HG03439 (cell line): ENCODE results near the gene MRPS16.

Source experiments
- ATAC-seq: cut with Tn5 transposase; IDR thresholded peaks from one replicate; pipeline ENCODE4 v1.9.1; 2021; ENCODE audit warnings: mild to moderate bottlenecking, moderate library complexity; ENCODE audit not compliant: unreplicated experiment

Gene MRPS16

DNA sequence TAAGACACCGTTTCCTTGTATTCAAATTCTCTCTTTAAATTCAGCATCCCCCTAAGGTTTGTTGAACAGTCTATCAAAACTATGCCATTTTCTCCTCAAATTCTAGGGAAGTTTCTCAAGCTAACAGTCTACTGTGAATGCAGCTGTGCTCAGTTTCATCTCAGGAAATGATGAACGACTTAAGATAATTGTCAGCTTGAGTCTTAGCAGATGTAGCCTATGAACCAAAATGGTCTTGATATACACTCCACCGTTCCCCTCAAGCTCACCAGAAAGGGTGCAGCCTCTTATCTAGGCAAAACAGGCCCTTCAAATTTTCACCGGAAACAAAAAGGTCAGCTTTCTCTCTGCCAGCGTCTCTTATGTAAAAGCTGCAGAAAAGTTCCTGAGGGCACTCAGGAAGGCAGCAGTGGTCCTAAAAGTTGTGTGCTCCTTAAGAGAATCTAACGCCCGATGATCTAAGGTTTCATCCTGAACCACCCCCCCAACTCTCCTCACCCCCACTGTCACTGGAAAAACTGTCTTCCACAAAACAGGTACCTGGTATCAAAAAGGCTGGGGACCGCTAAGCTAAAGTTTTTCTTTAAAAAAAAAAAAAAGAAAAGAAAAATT, 7.5 kb downstream of the MRPS16 start:
- no peak for ATAC-seq

DNA sequence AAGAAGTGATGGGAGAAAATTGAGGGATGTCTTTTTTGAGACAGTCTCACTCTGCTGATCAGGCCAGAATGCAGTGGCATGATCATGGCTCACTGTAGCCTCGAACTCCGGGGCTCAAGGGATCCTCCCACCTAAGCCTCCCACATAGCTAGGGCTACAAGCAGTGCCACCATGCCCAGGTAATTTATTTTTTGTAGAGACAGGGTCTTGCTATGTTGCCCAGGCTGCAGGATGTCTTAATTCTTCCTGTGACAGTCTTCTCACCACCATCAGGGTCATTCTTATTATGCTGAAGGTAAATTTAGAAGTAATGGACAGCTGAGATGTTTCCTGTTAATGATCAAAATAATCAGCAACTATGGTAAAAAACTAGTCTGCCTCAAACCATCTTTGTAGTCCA, 12.5 kb downstream of the MRPS16 start:
- no peak for ATAC-seq

GRCh38 chr10:73238990-73239566, 13.4 kb downstream of the MRPS16 start:
- ATAC-seq = no peak

DNA sequence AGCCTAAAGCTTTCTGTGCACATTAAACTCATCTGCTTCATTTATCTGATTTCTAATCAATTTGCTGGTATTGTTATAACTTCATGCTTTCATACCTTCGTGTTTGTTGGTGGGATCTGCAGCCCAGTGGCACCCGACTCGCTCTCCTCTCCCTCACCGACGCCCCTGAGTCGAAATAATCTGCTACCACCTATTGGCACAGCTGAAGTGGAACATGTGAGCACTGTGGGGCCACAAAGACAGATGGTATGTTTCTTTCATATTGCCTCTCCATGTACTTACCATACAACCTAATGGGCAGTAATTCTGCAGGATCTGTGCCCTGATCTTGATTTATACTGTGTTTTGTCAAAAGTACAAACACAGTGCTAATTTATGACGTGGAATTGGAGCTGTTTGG, 17.7 kb downstream of the MRPS16 start:
- ATAC-seq = no peak

DNA sequence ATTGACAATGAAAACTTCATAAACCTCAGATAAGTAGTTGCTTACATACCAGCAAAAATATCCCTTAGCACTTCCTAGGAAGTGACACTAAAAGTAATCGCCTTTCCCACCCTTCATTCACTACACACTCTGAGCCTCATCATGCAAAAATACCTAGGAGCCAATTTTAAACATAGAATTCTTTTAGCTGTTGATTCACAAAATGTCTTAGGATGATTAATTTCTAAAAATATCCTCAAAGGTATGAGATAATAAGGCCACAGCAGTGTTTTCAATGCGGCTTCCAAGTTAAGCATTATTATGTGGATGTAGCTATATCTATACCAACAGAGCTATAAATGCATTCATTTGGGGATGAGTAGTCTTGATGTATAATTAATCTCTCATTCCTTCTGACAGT, 18.6 kb downstream of the MRPS16 start:
- no peak for ATAC-seq

DNA sequence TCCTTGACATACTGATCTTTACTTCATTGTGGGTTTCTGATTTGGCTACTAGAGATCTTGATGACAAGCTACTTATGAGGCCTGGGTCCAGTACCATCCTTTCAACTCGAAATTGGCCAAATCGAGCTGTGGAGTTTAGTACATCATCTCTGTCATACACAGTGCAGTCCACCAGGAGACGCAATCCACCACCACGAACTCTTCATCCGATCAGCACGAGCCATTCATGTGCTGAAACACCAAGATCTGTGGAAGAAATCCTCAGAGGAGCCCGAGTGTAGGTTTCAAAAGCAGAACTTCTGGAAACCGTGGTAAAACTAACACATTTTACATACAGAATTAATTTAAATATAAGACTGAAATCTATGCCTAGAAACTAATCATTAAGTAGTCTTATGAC, 19.6 kb downstream of the MRPS16 start:
- no peak for ATAC-seq

DNA sequence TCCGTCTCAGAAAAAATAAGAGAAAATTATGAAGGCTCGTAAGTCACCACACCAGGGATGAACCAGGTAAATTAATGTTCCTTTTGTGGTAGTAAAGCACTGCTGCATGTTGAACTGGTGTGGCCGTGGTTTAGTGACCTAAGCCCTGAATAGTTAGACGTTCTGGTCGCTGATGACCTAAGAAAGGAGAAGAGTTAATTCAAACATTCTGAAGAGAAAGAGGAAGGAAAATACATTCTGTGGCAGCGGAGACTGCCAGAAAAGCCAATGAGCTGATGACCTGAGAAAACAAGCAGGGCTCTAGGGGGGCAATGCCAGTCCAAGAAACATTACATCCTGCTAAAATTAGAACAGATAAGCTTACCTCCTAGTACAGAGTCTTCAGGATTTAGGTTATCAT, 22.9 kb downstream of the MRPS16 start:
- no peak for ATAC-seq

GRCh38 chr10:73228247-73228646, 24.2 kb downstream of the MRPS16 start:
- no peak for ATAC-seq

- ATAC-seq = no peak
Measured at GRCh38 chr10:73226663-73227062, 25.8 kb downstream of the MRPS16 start.

DNA sequence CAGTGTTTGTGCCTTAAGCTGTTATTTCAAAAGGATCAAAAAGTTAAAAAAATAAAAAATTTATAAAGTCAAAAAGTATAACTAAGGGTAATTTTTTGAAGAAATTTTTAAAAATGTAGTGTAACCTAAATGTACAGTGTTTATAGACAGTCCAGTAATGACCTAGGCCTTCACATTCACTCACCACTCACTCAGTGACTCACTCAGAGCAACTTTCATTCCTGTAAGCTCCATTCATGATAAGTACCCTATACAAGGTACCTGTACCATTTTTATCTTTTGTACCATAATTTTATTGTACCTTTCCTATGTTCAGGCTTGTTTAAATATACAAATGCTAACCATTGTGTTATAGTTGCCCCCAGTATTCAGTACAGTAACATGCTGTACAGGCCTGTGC, 26.9 kb downstream of the MRPS16 start:
- ATAC-seq = no peak

DNA sequence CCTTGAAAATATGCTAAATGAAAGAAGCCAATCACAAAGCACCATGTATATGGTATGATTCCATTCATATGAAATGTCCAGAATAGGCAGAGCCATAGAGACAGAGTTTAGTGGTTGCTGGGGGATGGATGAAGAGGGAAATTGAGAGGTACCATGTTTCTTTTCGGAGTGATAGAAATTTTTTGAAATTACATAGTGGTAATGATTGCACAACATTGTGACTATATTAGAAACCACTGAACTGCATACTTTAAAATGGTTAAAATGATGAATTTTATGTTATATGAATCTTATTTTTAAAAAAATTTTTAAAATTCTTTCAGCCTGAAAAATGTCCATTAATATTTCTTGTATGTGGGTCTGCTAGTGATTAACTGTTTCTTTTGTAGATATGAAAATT, 31.5 kb downstream of the MRPS16 start:
- no peak for ATAC-seq

DNA sequence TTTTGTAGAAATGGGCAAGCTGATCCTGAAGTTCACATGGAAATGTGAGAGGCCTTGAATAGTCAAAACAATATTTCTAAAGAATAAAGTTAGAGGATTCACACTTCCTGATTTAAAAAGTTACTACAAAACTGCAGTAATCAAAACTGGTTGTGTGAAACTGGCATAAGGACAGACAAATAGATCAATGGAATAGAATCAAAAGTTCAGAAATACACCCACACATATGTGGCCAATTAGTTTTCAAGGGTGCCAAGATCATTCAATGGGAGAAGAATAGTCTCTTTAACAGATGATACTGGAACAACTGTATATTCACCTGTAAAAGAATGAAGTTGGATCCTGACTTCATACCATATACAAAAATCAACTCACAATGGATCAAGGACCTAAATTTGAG, 33.1 kb downstream of the MRPS16 start:
- ATAC-seq = no peak

GRCh38 chr10:73218431-73219191, 33.8 kb downstream of the MRPS16 start:
- ATAC-seq = no peak

GRCh38 chr10:73217628-73218027, 34.8 kb downstream of the MRPS16 start:
- ATAC-seq = no peak

DNA sequence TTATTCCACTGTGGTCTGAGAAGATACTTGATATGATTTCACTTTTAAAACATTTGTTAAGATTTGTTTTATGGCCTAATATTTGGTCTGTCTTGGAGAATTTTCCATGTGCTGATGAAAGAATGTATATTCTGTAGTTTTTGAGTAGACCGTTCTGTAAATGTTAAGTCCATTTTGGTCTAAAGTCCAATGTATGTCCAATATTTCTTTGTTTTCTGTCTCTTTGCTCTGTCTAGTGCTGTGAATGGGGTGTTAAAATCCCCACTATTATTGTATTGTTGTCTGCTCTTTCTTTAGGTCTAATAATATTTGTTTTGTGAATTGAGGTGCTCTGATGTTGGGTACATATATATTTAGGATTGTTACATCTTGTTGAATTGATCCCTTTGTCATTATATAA, 36.7 kb downstream of the MRPS16 start:
- no peak for ATAC-seq

- no peak for ATAC-seq
Measured at GRCh38 chr10:73211106-73211811, 41.2 kb downstream of the MRPS16 start.

DNA sequence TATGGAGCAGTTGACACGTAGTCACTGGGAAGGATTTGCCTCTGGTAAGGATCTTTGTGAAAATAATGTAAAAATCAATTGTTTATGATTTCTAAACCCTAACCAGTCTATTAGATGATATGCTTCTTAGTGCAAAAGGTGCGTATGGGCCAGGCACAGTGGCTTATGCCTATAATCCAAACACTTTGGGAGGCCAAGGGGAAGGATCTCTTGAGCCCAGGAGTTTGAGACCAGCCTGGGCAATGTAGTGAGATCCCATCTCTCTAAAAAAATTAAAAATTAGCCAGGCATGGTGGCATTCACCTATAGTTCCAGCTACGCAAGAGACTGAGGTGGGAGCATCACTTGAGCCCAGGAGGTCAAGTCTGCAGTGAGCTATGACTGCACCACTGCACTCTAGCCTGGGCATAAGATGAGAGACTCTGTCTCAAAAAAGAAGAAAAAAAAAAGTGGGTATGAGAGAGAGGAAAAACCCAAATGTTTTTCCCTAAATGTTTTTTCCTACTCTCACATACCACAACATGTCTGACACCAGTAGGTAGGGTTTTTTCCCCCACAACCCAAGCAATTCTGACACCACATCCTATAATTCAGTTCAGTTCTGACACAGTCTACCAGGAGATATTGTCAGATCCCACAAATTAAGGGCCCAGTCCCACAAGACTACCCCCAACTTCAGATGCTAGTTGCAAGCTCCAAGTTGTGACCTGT, 41.9 kb downstream of the MRPS16 start:
- no peak for ATAC-seq

GRCh38 chr10:73209705-73210104, 42.7 kb downstream of the MRPS16 start:
- no peak for ATAC-seq

DNA sequence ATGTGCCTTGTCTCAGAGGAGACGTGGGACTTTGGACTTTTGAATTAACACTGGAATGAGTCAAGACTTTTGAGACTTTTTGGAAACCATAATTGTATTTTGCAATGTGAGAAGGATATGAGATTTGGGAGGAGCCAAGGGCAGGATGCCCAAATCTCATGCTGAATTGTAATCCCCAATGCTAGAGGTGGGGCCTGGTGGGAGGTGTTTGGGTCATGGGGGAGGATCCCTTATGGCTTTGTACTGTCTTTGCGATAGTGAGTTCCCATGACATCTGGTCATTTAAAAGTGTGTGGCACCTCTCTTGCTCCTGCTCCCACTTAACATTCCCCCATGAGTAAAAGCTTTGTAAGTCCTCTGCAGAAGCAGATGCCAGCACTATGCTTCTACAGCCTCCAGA, 44.6 kb downstream of the MRPS16 start:
- no peak for ATAC-seq

GRCh38 chr10:73206385-73206784, 46.1 kb downstream of the MRPS16 start:
- no peak for ATAC-seq

- no peak for ATAC-seq
Measured at GRCh38 chr10:73205890-73206289, 46.6 kb downstream of the MRPS16 start.
